Skin of body (tissue), 2 donors: ENCODE measurements around the gene CRYBG1. TPM values are rescaled to one million over a fixed set of nuclear protein-coding genes. Genes with fewer than 3 reads are reported as not detected.
"Not testable (repeated sequence)": the region's sequence is repeated elsewhere in the genome, so short reads cannot be mapped to it uniquely, and the experiment has no call there.

Experiments used
- DNase-seq: peaks from one replicate; lab custom pipeline; 2025; lab: John Stamatoyannopoulos, UW
- total RNA-seq: library from RNA; depleted of rRNA; stranded (reverse); fragments of >200 nt; gene quantifications from one replicate; pipeline ENCODE4 v1.2.3, GENCODE V29; 2014

CRYBG1 gene
- total RNA-seq, 1 donor from 2014 or later = 24.9 TPM

DNA sequence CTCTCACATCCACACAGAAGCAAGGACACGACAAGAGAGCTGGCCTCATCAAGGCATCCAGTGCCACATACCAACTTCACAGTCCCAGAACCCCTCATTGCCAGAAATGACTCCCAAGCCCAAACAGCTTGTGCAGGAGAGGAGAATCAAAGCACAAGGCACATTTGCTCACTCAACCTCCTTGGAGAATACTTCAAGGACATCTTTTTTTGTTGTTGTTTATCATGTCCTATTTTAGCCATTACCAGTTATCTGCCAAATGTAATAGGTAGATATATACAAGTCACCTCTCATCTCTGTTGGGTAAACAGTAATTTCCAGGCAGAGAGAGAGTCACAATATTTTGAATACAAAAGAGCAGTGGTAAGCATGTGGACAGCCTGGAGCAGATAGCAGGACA is 221.0 kb downstream of the CRYBG1 start:
- no peak for DNase-seq

DNA sequence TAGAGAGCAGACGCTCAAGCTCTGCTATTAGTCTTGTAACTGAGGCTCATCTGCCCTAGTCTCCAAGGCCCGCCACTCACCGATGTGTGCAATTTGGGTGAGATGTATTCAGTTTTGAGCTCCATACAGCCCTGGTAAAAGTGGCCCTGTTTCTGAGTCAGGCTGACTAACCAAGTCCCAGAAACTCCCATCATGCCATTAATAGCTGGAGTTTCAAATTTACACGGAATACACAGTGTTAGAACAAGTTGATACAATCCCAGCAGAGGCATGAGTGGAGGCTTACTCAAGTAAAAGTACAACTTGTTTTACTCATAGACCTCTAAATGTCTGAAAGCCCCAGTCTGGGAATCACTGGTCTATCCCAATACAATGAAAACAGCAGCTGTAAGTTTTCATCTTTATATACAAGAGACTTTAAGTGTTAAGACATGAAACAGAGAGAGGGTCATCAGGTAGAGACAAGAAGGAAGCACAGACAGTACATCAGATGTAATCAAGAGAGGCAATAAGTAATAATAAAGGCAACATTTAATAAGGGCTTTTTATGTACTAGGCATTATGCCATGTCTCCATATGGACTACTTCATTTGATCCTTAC is 226.4 kb downstream of the CRYBG1 start:
- DNase-seq = no peak

DNA sequence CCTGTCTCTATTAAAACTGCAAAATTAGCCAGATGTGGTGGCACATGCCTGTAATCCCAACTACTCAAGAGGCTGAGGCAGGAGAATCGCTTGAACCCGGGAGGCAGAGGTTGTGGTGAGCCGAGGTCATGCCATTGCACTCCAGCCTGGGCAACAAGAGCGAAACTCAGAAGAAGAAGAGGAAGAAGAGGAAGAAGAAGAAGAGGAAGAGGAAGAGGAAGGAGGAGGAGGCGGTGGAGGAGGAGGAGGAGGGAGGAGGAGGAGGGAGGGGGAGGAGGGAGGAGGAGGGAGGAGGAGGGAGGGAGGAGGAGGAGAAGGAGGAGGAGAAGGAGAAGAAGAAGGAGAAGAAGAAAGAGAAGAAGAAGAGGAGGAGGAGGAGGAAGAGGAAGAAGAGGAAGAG is 228.4 kb downstream of the CRYBG1 start:
- not testable (repeated sequence) for DNase-seq

DNA sequence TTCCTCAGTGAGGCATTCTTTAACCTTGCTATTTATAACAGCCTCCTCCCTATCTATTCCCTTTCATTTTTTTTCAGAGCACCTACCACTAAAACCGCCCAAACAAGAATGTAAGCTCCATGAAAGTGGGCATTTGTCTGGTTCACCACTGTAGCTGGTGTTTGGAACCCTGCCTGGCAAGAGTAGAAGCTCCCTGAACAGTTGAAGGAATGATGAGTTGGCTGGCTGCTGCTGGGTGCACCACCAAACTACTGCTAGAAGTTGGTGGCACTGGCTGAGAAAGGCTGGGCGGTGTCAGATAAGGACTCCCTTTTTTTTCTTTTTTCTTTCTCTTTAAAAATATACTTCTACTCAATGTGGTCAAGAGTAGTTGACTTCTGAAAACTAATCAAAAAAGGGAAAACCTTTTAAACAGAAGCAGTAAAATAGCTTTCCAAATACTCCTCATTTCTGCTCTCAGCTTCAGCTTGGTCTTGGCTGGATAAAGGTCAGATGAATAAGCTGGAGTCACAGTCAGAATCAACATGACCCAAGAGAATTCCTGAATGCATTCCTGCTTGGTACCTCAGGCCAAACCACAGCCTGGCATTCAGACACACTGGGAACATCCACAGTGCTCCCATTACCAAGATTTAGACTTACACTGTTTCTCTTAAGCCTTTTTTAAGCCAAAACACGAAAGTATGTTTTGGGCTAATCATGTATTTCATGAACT is 230.8 kb downstream of the CRYBG1 start:
- no peak for DNase-seq

DNA sequence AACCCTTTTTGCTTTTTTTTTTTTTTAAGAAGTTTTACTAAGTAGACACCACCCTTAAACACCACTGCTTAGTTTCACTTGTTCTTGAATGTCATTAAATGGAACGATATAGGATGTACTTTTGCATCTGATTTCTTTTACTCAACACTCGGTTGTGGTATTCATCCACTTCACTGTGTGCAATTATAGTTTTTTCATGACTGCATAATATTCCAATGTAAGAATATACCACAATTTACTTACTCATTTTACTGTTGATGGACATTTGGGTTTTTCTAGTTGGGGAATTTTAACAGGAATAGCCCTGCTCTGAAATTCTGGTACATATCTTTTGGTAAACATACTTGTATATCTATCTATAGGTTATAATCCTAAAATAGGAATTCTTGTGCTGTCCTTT is 238.9 kb downstream of the CRYBG1 start:
- no peak for DNase-seq

DNA sequence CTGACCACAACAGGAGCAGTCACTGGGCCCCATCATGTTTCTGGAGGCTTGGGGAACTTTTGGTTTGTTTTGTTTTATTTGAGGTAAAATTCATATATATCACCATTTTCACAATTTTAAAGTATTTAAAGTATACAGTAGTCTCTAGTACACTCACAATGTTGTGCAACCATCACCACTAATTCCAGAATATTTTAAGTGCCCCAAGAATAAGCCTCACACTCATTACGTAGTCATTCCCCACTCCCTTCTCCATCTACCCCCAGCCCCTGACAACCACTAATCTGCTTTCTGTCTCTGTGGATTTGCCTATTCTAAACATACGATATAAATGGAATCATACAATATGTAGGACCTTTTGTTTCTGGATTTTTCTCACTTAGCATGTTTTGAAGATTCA is 239.8 kb downstream of the CRYBG1 start:
- DNase-seq = no peak

DNA sequence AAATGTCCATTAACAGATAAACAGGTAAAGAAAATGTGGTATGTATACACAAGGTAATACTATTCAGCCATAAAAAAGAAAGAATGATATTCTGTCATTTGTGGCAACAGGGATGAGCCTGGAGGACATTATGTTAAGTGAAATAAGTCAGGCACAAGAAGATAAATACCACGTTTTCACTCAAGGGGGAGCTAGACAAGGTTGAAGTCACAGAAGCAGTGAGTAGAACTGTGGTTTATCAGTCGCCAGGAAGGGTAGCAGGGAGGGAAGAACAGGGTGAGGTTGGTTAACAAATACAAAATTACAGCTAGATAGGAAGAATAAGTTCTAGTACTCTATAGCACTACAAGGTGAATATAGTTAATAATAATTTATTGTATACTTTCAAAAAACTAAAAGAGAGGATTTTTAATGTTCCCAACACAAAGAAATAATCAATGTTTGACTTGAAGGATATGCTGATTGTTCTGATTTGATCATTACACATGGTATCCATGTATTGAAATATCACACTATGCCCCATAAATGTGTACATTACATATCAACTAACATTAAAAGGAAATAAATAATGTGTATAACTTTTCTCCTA is 247.7 kb downstream of the CRYBG1 start:
- DNase-seq = no peak

DNA sequence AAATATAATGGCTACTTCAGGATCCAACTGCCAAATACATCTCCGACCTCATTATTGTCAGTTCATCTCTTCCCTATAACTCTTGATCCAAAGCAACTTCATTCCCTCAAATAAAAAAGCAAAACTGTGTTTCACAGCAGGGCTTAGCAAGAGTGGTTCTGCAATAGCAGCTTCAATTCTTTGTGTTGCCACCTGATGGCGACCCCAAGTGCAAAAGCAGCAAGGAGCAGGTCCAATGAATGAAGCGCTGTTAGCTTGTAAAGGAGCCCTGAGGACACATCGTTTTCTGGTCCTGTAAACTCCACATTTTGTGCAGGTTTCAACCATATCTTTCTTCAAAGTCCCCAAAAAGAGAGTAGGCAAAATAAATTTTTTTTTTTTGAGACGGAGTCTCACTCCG is 249.2 kb downstream of the CRYBG1 start:
- no peak for DNase-seq

DNA sequence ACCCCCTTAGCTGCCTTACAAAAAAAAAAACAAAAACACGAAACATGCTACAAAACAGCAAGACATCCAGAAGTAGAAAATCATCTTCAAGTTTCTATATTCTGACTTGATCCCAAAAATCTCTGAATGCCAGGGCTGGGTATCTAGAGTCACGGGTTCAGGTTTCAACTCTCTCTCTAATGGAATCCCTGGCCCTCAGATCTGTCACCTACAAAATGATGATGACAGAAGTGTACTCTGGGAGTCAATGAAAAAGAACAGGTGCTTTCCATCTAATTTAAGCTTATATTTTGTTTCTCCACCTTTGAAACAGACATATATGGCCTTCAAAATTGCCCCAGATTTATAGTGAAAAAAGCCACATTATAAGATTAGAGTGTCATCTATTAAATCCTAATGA is 250.5 kb downstream of the CRYBG1 start:
- DNase-seq = no peak

DNA sequence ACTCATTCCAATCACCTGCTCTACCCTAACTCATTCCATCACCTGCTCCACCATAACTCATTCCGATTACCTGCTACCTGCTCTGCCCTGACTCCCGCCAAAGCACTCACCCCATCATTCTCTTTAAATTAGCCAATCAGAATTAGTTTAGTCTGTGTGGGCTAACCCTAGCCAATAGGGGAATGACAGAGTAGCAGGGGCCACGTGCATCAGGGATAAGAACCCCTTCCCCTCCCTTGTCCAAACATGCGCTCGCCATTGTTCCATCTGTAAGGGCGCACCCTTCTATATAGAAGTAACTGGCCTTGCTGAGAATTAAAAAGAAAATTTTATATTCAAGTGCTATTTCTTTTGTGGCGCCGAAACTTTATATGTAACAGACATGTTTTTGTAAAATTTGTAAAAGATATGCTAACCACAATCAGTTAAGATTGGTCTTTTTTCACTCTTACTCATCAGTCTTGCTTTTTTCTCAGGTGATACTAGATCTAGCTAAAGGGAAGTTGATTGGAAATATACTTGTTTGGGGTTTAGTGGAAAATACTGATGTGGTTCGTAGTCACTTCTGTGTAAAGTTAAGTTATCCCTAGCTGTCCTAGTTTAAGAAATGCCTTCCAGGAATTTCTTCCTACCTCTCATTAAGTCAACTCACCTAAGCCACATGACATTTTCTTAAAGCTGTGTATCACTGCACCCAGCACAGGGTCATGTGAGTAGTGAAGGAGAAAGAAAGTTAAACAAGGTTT is 252.3 kb downstream of the CRYBG1 start:
- no peak for DNase-seq

DNA sequence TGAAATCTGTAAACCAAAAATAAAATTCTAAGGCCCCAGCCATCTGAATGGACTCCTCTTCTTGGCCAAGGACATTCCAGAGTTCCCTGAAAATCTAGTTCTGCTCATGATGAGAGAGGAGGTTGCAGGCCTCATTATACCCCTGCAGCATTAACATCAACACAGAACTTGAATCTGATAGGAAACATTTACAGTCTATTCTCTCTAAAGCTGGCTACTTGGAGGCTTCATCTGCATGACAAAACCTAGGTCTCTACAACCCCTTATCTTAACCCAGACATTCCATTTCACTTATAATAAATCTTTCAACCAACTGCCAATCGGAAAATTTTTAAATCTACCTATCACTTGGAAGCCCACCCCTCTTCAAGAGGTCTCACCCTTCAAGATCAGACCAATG is 253.1 kb downstream of the CRYBG1 start:
- DNase-seq = no peak

DNA sequence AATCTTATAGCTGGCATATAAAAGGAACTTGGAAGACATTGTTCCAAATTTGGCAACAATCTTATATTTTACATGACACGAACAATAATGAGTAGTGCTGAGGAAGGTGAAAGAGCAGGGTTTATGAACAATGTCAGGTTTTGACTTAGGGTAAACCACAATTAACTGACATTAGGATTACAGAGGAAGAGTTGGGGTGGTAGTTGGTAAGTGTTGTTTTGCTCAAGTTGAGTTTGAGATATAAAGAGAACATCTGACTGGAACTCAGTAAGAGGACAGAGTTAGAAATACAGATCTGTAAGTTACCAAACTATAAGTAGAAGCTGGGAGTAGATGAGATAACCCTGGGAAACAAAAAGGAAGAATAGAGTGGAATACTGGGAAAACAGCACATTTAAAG is 253.6 kb downstream of the CRYBG1 start:
- no peak for DNase-seq

DNA sequence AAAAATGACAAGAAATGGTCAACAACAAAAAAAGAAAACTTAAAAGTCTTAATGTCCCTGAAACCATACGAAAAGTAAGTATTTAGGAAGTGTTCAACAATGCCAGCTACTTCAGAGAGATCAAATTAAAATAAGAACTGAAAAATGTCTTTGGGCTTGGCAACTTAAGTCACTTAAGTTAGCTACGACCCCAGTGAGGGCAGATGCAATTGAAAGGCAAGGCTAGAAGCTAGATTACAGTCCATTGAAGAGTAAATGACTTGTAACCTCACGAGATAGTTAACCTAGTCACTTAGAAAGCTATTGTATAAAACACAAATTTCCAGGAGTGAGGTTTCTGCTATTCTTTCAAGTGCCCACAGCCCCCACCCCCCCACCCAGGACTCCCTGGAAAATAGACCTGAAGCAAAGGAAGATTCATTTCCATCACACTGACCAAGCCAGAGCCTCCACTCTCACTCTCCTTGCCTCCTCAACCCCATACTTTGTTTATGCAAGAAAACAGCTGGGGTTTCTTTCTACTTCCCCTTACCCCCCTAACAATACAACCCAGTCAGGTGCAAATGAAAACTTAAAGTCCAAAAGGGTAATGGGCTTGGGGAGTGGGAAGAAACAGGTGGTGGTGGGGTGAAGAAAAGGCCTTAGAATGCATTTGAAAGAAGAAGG is 254.2 kb downstream of the CRYBG1 start:
- DNase-seq = no peak

DNA sequence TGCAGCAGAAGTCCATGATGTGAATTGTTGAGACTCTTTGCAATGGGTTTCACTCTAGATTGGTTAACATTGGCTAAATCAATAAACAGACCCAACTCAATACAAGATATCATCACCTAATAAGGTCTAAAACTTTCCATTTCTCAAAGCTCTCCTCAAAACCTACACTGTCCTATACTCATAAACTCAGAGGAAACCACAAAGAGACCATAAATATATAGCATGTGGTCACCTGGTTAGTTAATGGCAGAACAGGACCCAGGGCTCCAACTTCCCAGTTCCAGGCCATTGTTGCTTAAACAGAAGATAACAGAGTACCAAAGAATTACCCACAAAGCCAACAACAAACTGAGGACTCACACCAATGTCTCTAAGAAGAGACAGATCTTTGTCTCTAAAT is 256.8 kb downstream of the CRYBG1 start:
- no peak for DNase-seq

DNA sequence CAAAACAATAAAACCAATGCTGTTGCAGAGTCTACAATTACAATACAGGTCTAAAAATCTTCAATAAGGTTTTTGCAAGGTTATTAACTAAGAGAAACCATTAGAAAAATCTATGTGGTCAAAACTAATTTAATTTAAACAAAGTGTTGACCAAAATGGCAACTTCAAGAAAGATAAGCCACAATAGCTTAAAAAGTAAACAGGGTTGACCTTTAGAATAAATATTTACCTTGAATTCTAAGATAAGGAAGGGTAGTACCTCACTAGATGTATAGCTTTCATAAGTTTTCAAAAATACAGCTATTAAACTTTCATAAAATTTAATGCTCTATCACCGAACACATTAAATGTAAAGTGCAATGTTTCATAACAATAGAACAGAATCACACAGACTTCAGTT is 257.3 kb downstream of the CRYBG1 start:
- DNase-seq = no peak

DNA sequence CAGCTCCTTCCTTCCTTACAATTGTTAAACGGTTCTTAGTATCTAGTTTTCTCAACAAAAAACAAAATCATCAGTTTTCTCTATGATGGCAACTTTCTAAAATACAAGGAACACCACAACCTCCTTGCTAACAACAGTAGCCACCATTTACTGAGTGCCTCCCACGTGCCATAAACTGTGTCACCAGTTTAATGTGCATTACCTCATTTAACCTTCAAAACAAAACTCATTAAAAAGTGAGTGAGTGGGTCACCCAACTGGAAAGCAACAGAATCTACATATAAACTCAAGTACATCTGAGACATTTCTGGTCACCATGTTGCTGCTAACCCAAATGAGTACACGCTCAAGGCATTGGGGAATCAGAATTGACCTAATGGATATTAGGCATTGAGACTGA is 257.8 kb downstream of the CRYBG1 start:
- DNase-seq = no peak

DNA sequence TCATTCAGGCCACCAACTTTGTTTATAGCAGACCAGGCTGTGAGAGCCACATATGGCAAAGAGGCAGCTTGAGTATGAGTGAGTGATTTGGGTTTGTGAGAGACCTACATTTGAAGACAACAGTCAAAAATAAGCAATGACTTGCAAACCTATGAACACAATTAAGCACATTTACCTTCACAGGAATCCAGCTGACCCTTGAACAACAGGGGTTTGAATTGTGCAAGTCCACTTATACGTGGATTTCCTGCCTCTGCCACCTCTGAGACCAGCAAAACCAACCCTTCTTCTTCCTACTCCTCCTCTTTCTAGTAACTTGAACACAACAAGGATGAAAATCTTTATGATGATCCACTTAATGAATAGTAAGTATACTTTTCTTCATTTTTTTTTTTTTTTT is 258.7 kb downstream of the CRYBG1 start:
- no peak for DNase-seq

DNA sequence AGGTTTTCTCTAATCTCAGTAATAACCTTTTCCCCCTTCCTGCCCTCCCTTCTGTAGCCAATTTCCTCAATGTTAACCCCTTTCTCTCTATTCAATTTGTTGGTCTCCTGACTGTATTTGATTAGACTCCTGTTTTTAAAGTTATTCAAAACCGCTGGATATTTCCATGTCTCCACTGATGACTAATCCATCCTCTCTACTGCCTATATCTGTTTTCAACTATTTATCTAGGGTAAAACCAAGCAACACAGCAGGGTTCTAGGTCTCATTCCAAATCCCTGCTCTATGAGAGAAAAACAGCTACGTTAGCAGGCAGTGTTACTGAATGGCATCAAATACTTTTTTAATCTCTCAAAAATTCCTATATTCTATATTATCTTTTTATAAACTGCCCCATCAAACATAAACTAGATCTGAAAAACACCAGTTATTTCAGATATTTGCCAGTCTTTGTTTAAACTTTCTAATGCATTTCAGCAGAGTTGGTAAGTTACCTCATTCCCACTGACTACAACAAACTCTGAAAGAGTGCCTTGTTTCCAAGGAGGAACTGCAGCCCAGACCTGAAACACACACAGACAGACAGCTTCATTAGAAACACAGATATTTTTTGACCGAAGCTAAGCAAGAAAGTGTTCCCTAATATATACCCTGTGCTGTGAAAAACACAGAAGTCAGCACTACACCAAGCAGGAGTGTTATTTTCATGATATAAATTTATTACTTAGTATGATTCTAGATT is 260.6 kb downstream of the CRYBG1 start:
- no peak for DNase-seq
